ENCODE data around the gene ADAMTSL1. TPM values are rescaled to one million over a fixed set of nuclear protein-coding genes. Genes with fewer than 3 reads are reported as not detected.

ADAMTSL1 gene
- total RNA-seq, 6 donors from 2014 or later = 0.44 to 6.4 (median 2.3) TPM; not detected in 1

DNA sequence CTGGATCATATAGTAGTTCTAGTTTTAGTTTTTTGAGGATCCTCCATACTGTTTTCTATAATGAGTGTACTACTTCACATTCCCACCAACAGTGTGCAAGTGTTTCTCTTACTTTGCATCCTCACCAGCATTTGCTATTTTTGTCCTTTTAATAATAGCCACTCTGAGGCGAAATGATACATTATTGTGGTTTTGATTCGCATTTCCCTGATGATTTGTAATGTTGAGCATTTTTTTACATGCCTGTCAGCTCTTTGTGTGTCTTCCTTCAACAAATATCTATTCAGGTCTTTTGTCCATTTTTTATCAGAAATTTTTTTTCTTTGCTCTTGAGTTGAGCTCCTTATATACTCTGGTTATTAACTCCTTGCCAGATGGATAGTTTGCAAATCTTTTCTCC is 114.0 kb downstream of the ADAMTSL1 start:
- Histone ChIP-seq H3K27ac (no peak overlapping the region), H3K27me3 (no peaks in the 10 kb centered on the region), H3K9me3 (peaks cover 0 to 18% (median 9%) of the 10 kb centered on the region in 4 donors), H3K36me3 (no peaks in the 10 kb centered on the region), H3K4me1 (no peaks in the 10 kb centered on the region), H3K4me3 (no peak overlapping the region)
- DNase-seq (no peak), ATAC-seq (ENCODE audit: low FRiP score in 2 of 2) (no peak)
- WGBS, 2 donors = 88 to 89% methylated on average over 2 of the region's 2 CpGs
- TF ChIP-seq POLR2A (IDR thresholded peaks at IDR 0.05) = no peak
- TF ChIP-seq POLR2AphosphoS5 (IDR thresholded peaks at IDR 0.05) = no peak
- TF ChIP-seq, protein P1, sequence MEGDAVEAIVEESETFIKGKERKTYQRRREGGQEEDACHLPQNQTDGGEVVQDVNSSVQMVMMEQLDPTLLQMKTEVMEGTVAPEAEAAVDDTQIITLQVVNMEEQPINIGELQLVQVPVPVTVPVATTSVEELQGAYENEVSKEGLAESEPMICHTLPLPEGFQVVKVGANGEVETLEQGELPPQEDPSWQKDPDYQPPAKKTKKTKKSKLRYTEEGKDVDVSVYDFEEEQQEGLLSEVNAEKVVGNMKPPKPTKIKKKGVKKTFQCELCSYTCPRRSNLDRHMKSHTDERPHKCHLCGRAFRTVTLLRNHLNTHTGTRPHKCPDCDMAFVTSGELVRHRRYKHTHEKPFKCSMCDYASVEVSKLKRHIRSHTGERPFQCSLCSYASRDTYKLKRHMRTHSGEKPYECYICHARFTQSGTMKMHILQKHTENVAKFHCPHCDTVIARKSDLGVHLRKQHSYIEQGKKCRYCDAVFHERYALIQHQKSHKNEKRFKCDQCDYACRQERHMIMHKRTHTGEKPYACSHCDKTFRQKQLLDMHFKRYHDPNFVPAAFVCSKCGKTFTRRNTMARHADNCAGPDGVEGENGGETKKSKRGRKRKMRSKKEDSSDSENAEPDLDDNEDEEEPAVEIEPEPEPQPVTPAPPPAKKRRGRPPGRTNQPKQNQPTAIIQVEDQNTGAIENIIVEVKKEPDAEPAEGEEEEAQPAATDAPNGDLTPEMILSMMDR (IDR thresholded peaks at IDR 0.05) = no peak

DNA sequence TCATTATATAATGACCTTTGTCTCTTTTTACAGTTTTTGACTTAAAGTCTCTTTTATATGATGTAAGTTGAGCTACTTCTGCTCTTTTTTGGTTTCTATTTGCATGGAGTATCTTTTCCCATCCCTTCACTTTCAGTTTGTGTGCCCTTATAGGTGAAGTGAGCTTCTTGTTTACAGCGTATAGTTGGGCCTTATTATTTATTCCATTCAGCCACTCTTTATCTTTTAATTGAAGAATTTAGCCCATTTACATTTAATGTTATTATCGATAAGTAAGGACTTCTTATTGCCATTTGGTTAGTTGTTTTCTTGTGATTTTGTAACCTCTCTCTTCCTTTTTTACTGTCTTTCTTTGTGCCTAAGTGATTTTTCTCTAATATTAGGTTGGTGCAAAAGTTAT is 117.3 kb downstream of the ADAMTSL1 start:
- Histone ChIP-seq H3K36me3 (no peaks in the 10 kb centered on the region), H3K9me3 (peaks cover 0 to 25% (median 9%) of the 10 kb centered on the region in 4 donors), H3K27ac (no peak overlapping the region), H3K27me3 (no peaks in the 10 kb centered on the region), H3K4me1 (no peaks in the 10 kb centered on the region), H3K4me3 (no peak overlapping the region)
- no peak for ATAC-seq (ENCODE audit: low FRiP score in 2 of 2)
- no peak for TF ChIP-seq POLR2A (IDR thresholded peaks at IDR 0.05)
- TF ChIP-seq, protein P1 (IDR thresholded peaks at IDR 0.05) = no peak
- TF ChIP-seq POLR2AphosphoS5 (IDR thresholded peaks at IDR 0.05) = no peak
- TF ChIP-seq EP300 (IDR thresholded peaks at IDR 0.05) = no peak
- WGBS, 2 donors = 96 to 98% methylated on average over 2 of the region's 2 CpGs
- DNase-seq = no peak

DNA sequence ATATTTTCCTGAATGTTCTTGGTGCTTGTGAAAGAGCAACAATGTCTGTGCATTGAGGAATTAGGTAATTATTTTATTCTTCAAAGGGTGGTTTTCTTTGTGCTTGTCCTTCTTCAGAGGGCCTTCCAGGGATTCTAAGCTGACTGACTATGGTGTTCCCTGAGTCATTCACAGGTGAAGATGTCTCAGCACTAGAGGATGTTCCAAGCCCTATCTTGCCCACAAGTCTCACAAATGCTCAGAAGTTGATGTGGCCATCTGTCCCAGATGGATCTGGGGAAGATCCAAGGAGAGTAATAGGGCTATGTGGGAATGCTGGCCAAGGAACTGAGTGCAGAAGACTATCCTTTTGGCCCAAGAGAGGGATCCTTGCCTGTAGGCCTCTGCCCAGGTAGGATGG is 120.9 kb downstream of the ADAMTSL1 start:
- no peak for TF ChIP-seq POLR2A (IDR thresholded peaks at IDR 0.05)

DNA sequence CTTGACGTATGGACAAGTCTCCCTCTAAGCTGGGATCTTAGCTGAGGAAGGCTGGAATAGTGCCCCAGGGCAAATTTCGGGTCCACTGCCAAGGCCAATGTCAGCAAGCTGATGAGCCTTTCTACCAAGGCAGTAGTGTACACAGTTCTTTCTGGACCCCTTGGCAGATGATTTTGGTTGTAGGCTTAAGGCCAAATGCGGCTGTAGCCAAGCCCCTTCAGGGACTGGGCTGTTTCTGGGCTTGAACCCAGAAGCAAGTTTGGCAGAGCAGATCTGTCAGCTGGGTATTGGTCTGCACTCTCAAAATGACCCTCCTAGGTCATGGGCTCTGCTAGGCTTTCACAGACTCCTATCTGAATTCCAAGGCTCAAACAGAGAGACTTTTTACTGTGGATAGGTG is 121.6 kb downstream of the ADAMTSL1 start:
- WGBS, 2 donors = 83 to 91% methylated on average over 1 to 3 of the region's 3 CpGs
- no peak for ATAC-seq (ENCODE audit: low FRiP score in 2 of 2)
- Histone ChIP-seq H3K27me3 (no peaks in the 10 kb centered on the region), H3K9me3 (peaks cover 0 to 25% (median 9%) of the 10 kb centered on the region in 4 donors), H3K4me3 (no peak overlapping the region), H3K4me1 (no peaks in the 10 kb centered on the region), H3K27ac (no peak overlapping the region), H3K36me3 (no peaks in the 10 kb centered on the region)
- DNase-seq = no peak
- no peak for TF ChIP-seq POLR2A (IDR thresholded peaks at IDR 0.05)

More for the DNA sequence above, 120.9 kb downstream of the ADAMTSL1 start:
- H3K4me3 ChIP-seq = no peak overlapping the region
- no peak overlapping the region for H3K27ac ChIP-seq
- DNase-seq (no peak), ATAC-seq (ENCODE audit: low FRiP score in 2 of 2) (no peak)
- peaks cover 0 to 25% (median 9%) of the 10 kb centered on the region in 4 donors for H3K9me3 ChIP-seq
- H3K4me1 ChIP-seq = no peaks in the 10 kb centered on the region
- no peaks in the 10 kb centered on the region for H3K36me3 ChIP-seq
- no peaks in the 10 kb centered on the region for H3K27me3 ChIP-seq

DNA sequence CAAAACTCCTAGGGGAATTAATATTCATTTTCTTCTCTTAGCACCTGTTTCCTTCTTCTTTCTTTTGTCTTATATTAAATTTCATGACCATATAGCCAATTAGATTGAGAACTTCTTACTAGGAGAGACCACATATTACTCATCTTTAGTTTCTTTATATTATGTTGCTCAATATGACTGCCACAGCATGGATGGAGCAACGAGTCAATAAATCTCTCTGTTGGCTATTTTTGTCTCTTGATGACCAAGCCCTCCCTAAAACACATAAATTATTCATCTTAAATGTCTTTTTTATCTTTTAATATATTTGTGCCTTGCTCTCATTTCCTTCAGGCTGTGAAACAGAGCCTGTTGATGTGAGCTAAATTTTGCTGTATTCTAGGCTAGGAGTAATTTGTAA is 123.0 kb downstream of the ADAMTSL1 start:
- no peaks in the 10 kb centered on the region for H3K4me1 ChIP-seq
- 51 to 61% methylated on average over 1 of the region's 1 CpG for WGBS, 2 donors
- peaks cover 0 to 14% (median 3%) of the 10 kb centered on the region in 4 donors for H3K9me3 ChIP-seq
- no peaks in the 10 kb centered on the region for H3K36me3 ChIP-seq
- TF ChIP-seq, protein P1 (IDR thresholded peaks at IDR 0.05) = no peak
- TF ChIP-seq POLR2A (IDR thresholded peaks at IDR 0.05) (no peak), POLR2AphosphoS5 (IDR thresholded peaks at IDR 0.05) (no peak), EP300 (IDR thresholded peaks at IDR 0.05) (no peak)
- no peak overlapping the region for H3K27ac ChIP-seq
- no peak overlapping the region for H3K4me3 ChIP-seq
- ATAC-seq (ENCODE audit: low FRiP score in 2 of 2) = no peak
- no peak for DNase-seq
- H3K27me3 ChIP-seq = no peaks in the 10 kb centered on the region

DNA sequence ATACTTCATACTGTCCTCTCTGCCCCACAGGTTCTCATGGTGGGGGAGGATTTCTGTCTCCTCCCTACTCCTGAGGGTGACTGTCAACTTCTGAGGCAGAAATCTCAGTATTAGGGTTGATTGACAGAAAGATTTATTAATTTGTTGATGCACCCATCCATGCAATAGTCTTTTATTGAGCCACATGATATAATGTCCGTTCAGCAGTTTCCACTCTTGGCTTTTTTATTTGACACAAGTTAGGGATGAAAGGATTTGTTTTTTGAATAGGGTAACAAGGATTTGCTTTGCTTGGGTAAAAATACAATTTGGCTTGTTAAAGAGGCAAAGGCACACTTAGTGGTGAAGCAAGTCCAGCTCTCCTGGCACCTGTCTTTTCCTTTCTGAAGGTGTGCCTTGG is 125.0 kb downstream of the ADAMTSL1 start:
- H3K4me1 ChIP-seq = no peaks in the 10 kb centered on the region
- no peak overlapping the region for H3K27ac ChIP-seq
- 74% methylated on average over 1 of the region's 1 CpG for WGBS, 2 donors
- no peak for TF ChIP-seq POLR2A (IDR thresholded peaks at IDR 0.05)
- no peak for TF ChIP-seq POLR2AphosphoS5 (IDR thresholded peaks at IDR 0.05)
- TF ChIP-seq, protein P1 (IDR thresholded peaks at IDR 0.05) = no peak
- no peak for TF ChIP-seq EP300 (IDR thresholded peaks at IDR 0.05)
- peaks cover 0 to 7% (median 0%) of the 10 kb centered on the region in 4 donors for H3K9me3 ChIP-seq
- H3K27me3 ChIP-seq = no peaks in the 10 kb centered on the region
- DNase-seq = no peak
- H3K36me3 ChIP-seq = no peaks in the 10 kb centered on the region
- no peak for ATAC-seq (ENCODE audit: low FRiP score in 2 of 2)
- no peak overlapping the region for H3K4me3 ChIP-seq
